H1 (cell line): ENCODE results near the gene RCC2. TPM values are rescaled to one million over a fixed set of nuclear protein-coding genes. Genes with fewer than 3 reads are reported as not detected.

Source experiments
- CTCF ChIA-PET: fragments of 300-600 bp; sonication (Branson Sonifier 250); formaldehyde crosslinking; loops from one replicate; lab custom pipeline; 2021; ENCODE audit not compliant: partially characterized antibody; lab: Charles Lee
- POLR2A ChIA-PET: fragments of 300-600 bp; sonication (Branson Sonifier 250); formaldehyde crosslinking; loops from one replicate; lab custom pipeline; 2021; ENCODE audit warnings: inconsistent platforms; ENCODE audit not compliant: partially characterized antibody; lab: Charles Lee
- DNase-seq, 2 experiments: peaks; one replicate each; pipeline versions ENCODE4 v3.0.0 to v3.0.0-alpha.2; 2010 to 2022; ENCODE audit warnings: low spot score in 2 of 2, low read depth in 1 of 2, mixed read lengths in 1 of 2
- FAIRE-seq: peaks from 2 replicates; lab custom pipeline; 2011; peaks lifted over from hg19 to GRCh38; lab: Jason Lieb, UNC
- H2AFZ ChIP-seq: 2 replicates; pipeline ENCODE4 v1.8.1; 2012; ENCODE audit warnings: low read length, inconsistent platforms
- H2AK5ac ChIP-seq: 2 replicates; pipeline ENCODE4 v1.6.1; 2013; ENCODE audit warnings: low read depth, low read length
- H2BK120ac ChIP-seq: replicated peaks from 2 replicates; pipeline ENCODE3; 2013; ENCODE audit warnings: low read depth, low read length, inconsistent platforms
- H2BK12ac ChIP-seq: 2 replicates; pipeline ENCODE4 v1.6.1; 2013; ENCODE audit warnings: low read depth, low read length
- H2BK15ac ChIP-seq: 2 replicates; pipeline ENCODE4 v1.6.1; 2013; ENCODE audit warnings: low read length
- H2BK20ac ChIP-seq: 2 replicates; pipeline ENCODE4 v1.6.1; 2013; ENCODE audit warnings: low read length
- H2BK5ac ChIP-seq: 2 replicates; pipeline ENCODE4 v1.6.1; 2013; ENCODE audit warnings: low read depth, low read length
- H3K14ac ChIP-seq: 2 replicates; pipeline ENCODE4 v1.6.1; 2013; ENCODE audit warnings: inconsistent platforms; ENCODE audit not compliant: insufficient read length
- H3K18ac ChIP-seq: 2 replicates; pipeline ENCODE4 v1.6.1; 2013; ENCODE audit warnings: low read length; ENCODE audit errors: extremely low read depth
- H3K23ac ChIP-seq: 2 replicates; pipeline ENCODE4 v1.6.1; 2013; ENCODE audit warnings: inconsistent platforms; ENCODE audit not compliant: insufficient read length
- H3K23me2 ChIP-seq: 2 replicates; pipeline ENCODE4 v1.6.1; 2013; ENCODE audit warnings: low read depth, low read length
- H3K27ac ChIP-seq: 2 replicates; pipeline ENCODE4 v1.6.1; 2011; ENCODE audit warnings: low read depth, low read length, inconsistent platforms
- H3K27me3 ChIP-seq, 4 experiments: replicated peaks in 1 of 4; 1 replicate in 1 of 4; 2 replicates in 3 of 4; pipeline versions ENCODE4 v1.6.1 to v1.8.1; 2011 to 2013; ENCODE audit warnings: low read length in 3 of 4, mild to moderate bottlenecking in 3 of 4, inconsistent platforms in 2 of 4, mixed read lengths in 2 of 4, moderate library complexity in 1 of 4; ENCODE audit not compliant: control insufficient read depth in 3 of 4, insufficient read depth in 3 of 4; ENCODE audit errors: extremely low read depth in 1 of 4
- H3K36me3 ChIP-seq, 4 experiments: 2 replicates each; pipeline versions ENCODE4 v1.6.1 to v1.8.1; 2011 to 2013; ENCODE audit warnings: mild to moderate bottlenecking in 4 of 4, low read length in 3 of 4, moderate library complexity in 2 of 4, control low read depth in 1 of 4, inconsistent platforms in 1 of 4; ENCODE audit not compliant: insufficient read depth in 4 of 4, control insufficient read depth in 2 of 4
- H3K4ac ChIP-seq: replicated peaks from 2 replicates; pipeline ENCODE3; 2013; ENCODE audit warnings: low read length, low read depth, mixed read lengths, inconsistent platforms; ENCODE audit not compliant: insufficient read length
- H3K4me1 ChIP-seq, 4 experiments: replicated peaks in 1 of 4; 1 replicate in 1 of 4; 2 replicates in 3 of 4; pipeline versions ENCODE4 v1.6.1 to v1.8.1; 2011 to 2013; ENCODE audit warnings: low read length in 3 of 4, inconsistent platforms in 2 of 4, mixed read lengths in 1 of 4; ENCODE audit not compliant: insufficient read depth in 4 of 4, control insufficient read depth in 3 of 4
- H3K4me2 ChIP-seq, 2 experiments: 2 replicates each; pipeline versions ENCODE4 v1.6.1 to v1.8.1; 2011 to 2013; ENCODE audit warnings: low read depth in 2 of 2, low read length in 2 of 2, control low read depth in 1 of 2, inconsistent platforms in 1 of 2, mild to moderate bottlenecking in 1 of 2; ENCODE audit not compliant: insufficient read depth in 1 of 2
- H3K4me3 ChIP-seq, 4 experiments: fragments of 200-600, 300-600 bp in 1 of 4; sonication (generic), shearing (Covaris generic), sonication (Bioruptor Twin) in 1 of 4; 2 replicates each; pipeline versions ENCODE4 v1.5.1 to v1.8.1; 2011 to 2016; ENCODE audit warnings: low read length in 4 of 4, low read depth in 3 of 4, control low read depth in 2 of 4, inconsistent platforms in 2 of 4, mild to moderate bottlenecking in 2 of 4, mixed read lengths in 1 of 4, moderate library complexity in 1 of 4; ENCODE audit not compliant: insufficient read depth in 2 of 4; ENCODE audit errors: extremely low read depth in 1 of 4
- H3K56ac ChIP-seq: replicated peaks from 2 replicates; pipeline ENCODE3; 2013; ENCODE audit warnings: low read depth, mild to moderate bottlenecking, mixed read lengths, low read length, inconsistent platforms; ENCODE audit not compliant: insufficient read length
- H3K79me1 ChIP-seq: 2 replicates; pipeline ENCODE4 v1.6.1; 2013; ENCODE audit warnings: low read depth, low read length, control low read depth
- H3K79me2 ChIP-seq, 2 experiments: 2 replicates each; pipeline versions ENCODE4 v1.6.1 to v1.8.1; 2012 to 2013; ENCODE audit warnings: low read length in 2 of 2, mild to moderate bottlenecking in 2 of 2, inconsistent platforms in 1 of 2; ENCODE audit not compliant: insufficient read depth in 2 of 2, control insufficient read depth in 1 of 2
- H3K9ac ChIP-seq, 4 experiments: replicated peaks in 1 of 4; 1 replicate in 1 of 4; 2 replicates in 3 of 4; pipeline versions ENCODE4 v1.6.1 to v1.8.1; 2011 to 2013; ENCODE audit warnings: low read depth in 3 of 4, low read length in 3 of 4, control low read depth in 2 of 4, mild to moderate bottlenecking in 2 of 4, moderate library complexity in 2 of 4, inconsistent platforms in 1 of 4; ENCODE audit errors: extremely low read depth in 1 of 4
- H3K9me3 ChIP-seq, 2 experiments: 2 replicates each; pipeline versions ENCODE4 v1.6.1 to v1.8.1; 2012 to 2013; ENCODE audit warnings: mild to moderate bottlenecking in 2 of 2, moderate library complexity in 2 of 2, control low read depth in 1 of 2, inconsistent platforms in 1 of 2, low read depth in 1 of 2, low read length in 1 of 2, mixed read lengths in 1 of 2; ENCODE audit not compliant: insufficient read depth in 2 of 2
- H4K20me1 ChIP-seq, 2 experiments: replicated peaks in 1 of 2; 2 replicates each; pipeline versions ENCODE3 to v1.8.1; 2011 to 2013; ENCODE audit warnings: inconsistent platforms in 2 of 2, low read length in 2 of 2, mild to moderate bottlenecking in 1 of 2; ENCODE audit not compliant: insufficient read depth in 2 of 2, control insufficient read depth in 1 of 2
- H4K5ac ChIP-seq: 2 replicates; pipeline ENCODE4 v1.6.1; 2013; ENCODE audit warnings: low read length, low read depth, mixed read lengths, inconsistent platforms; ENCODE audit not compliant: insufficient read length
- H4K8ac ChIP-seq: 2 replicates; pipeline ENCODE4 v1.8.0; 2013; ENCODE audit warnings: mild to moderate bottlenecking, moderate library complexity, low read length, inconsistent platforms; ENCODE audit not compliant: insufficient read depth; ENCODE audit errors: extremely low read depth
- H4K91ac ChIP-seq: replicated peaks from 2 replicates; pipeline ENCODE3; 2013; ENCODE audit warnings: low read length, mixed read lengths, inconsistent platforms; ENCODE audit not compliant: insufficient read length
- CTCF ChIP-seq, 3 experiments: IDR thresholded peaks; 1 replicate in 2 of 3; 2 replicates in 1 of 3; pipeline versions ENCODE4 v1.5.1 to v1.6.1; 2011; ENCODE audit warnings: low read length in 3 of 3, mild to moderate bottlenecking in 3 of 3, inconsistent platforms in 2 of 3, low read depth in 1 of 3, moderate library complexity in 1 of 3; ENCODE audit not compliant: insufficient read depth in 1 of 3; ENCODE audit errors: control extremely low read depth in 1 of 3
- RAD21 ChIP-seq, 2 experiments: IDR thresholded peaks in 1 of 2; conservative IDR thresholded peaks in 1 of 2; 2 replicates each; pipeline ENCODE4 v1.6.1; 2011; ENCODE audit warnings: low read depth in 2 of 2, low read length in 2 of 2, improper control_type of control experiment in 1 of 2, inconsistent platforms in 1 of 2, mild to moderate bottlenecking in 1 of 2, moderate library complexity in 1 of 2
- ZNF274 ChIP-seq: IDR thresholded peaks from 2 replicates; pipeline ENCODE4 v1.7.0; 2012; ENCODE audit warnings: low read length, borderline replicate concordance; ENCODE audit errors: extremely low read depth
- WGBS, 2 experiments: shearing (Covaris generic) in 1 of 2; methylation state at CpG; one replicate each; pipeline versions ENCODE4 v1.1.6 to v1.1.7; 2013 to 2015; ENCODE audit warnings: low lambda C conversion rate in 2 of 2, mixed read lengths in 2 of 2, inconsistent platforms in 1 of 2, low coverage in 1 of 2, missing lambda C conversion rate in 1 of 2; ENCODE audit not compliant: insufficient replicate concordance in 2 of 2, insufficient coverage in 1 of 2, insufficient read length in 1 of 2; ENCODE audit errors: extremely low coverage in 1 of 2, missing lambda C conversion rate in 1 of 2; 5-methylcytosine and 5-hydroxymethylcytosine counted together
- polyA plus RNA-seq, 7 experiments: library from polyadenylated mRNA; depleted of rRNA in 3 of 7; stranded (reverse) in 5 of 7; unstranded in 2 of 7; fragments of >200 nt in 5 of 7; fragments of 200-250 nt in 2 of 7; gene quantifications; 1 replicate in 5 of 7; 2 replicates in 1 of 7; 4 replicates in 1 of 7; pipeline versions ENCODE4 v1.2.1 to v1.2.3, GENCODE V29; 2011 to 2013; ENCODE audit warnings: missing spikeins in 2 of 7, mixed read lengths in 2 of 7
- total RNA-seq: library from RNA; stranded (reverse); fragmentation: NEBNext Ultra II Directional; extraction: Animal tissue kit (Norgen Biotek cat#: 25700); gene quantifications from 2 replicates; pipeline ENCODE4 v1.2.1, GENCODE V29; 2021

Gene RCC2
- total and polyA plus RNA-seq, 2 of the 8 experiments (the other 6 are each of a cell fraction or from before 2014, with no cell fraction given) = 229 to 455 TPM

DNA sequence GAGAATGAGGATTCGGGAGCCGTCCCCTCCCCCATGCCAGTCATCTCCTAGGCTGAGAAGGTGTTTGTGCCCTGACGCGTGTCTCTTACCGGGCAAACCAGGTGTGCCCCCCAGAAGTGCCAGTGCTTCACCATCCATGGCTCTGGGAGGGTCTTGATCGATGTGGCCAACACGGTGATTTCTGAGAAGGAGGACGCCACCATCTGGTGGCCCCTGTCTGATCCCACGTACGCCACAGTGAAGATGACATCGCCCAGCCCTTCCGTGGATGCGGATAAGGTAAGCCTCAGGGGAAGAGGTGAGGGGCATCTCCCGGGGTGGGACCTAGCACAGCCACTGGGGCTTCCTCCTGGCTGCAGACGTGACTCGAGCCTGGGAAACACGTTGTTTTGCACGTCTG lies 66.5 kb downstream of the RCC2 start:
- Histone ChIP-seq H2BK120ac (no peak overlapping the region), H3K23ac (no peak overlapping the region), H3K27ac (no peak overlapping the region), H2BK20ac (no peak overlapping the region), H4K5ac (no peak overlapping the region), H3K4me3 (no peak overlapping the region), H3K18ac (no peak overlapping the region), H3K4me2 (no peak overlapping the region), H2BK12ac (no peak overlapping the region; the same call in 1 of the 2 replicates), H2BK5ac (no peak overlapping the region), H3K4me1 (peaks cover 5 to 8% (median 6%) of the 10 kb centered on the region in 4 experiments; a peak in 6 of 7 replicates), H3K27me3 (no peaks in the 10 kb centered on the region; a peak in 1 of 7 replicates), H2AK5ac (no peak overlapping the region), H3K36me3 (no peaks in the 10 kb centered on the region), H4K8ac (peak overlapping the region; percentile 54), H4K20me1 (no peaks in the 10 kb centered on the region), H2AFZ (no peak overlapping the region), H3K56ac (no peak overlapping the region), H2BK15ac (peak overlapping the region; percentile 49; the same call in 1 of the 2 replicates), H3K14ac (no peak overlapping the region), H3K23me2 (no peaks in the 10 kb centered on the region), H3K79me1 (no peaks in the 10 kb centered on the region), H4K91ac (no peak overlapping the region), H3K4ac (no peak overlapping the region), H3K79me2 (no peaks in the 10 kb centered on the region), H3K9ac (no peak overlapping the region), H3K9me3 (no peaks in the 10 kb centered on the region)
- TF ChIP-seq CTCF (IDR thresholded peaks at IDR 0.05; ENCODE audit: control extremely low read depth in 1 of 3, insufficient read depth in 1 of 3, low read depth in 1 of 3, low read length in 3 of 3) (peak; percentile 27 to 49 (median 46); a peak in 3 of 4 replicates), RAD21 (IDR thresholded peaks at IDR 0.05 in 1 of 2, conservative IDR thresholded peaks at IDR 0.05 in 1 of 2; ENCODE audit: low read depth in 2 of 2, low read length in 2 of 2) (peak; percentile 39 to 56), ZNF274 (no peak)
- CTCF ChIA-PET = interaction anchor here (1.2 to 3.8 kb wide), 4 partner anchors 11 to 44 kb away, joined by 3 to 28 read pairs (median 4); no protein-coding TSS in a partner anchor
- POLR2A ChIA-PET = no interaction called here
- no peak for DNase-seq
- no peak for FAIRE-seq
- 87% methylated on average over 18 of the region's 18 CpGs; no CpG with 5 or more reads in 1 of the 2 experiments for WGBS, 2 experiments
